Type B pancreatic cell (in vitro differentiated cells): ENCODE results near the gene RLF. TPM values are rescaled to one million over a fixed set of nuclear protein-coding genes. Genes with fewer than 3 reads are reported as not detected.

ENCODE experiments used
- DNase-seq: peaks from one replicate; pipeline ENCODE4 v3.0.0; 2021; ENCODE audit warnings: mixed read lengths; ENCODE audit not compliant: unreplicated experiment; ENCODE audit errors: extremely low spot score
- H3K27ac Mint-ChIP-seq: 2 replicates; pipeline ENCODE4 v1.8.0; 2021; ENCODE audit warnings: mild to moderate bottlenecking, mixed read lengths
- H3K27me3 Mint-ChIP-seq: 2 replicates; pipeline ENCODE4 v1.8.0; 2021; ENCODE audit warnings: mixed read lengths
- H3K36me3 Mint-ChIP-seq: 2 replicates; pipeline ENCODE4 v1.8.0; 2021; ENCODE audit warnings: mixed read lengths
- H3K4me1 Mint-ChIP-seq: one replicate; pipeline ENCODE4 v1.8.0; 2021; ENCODE audit warnings: mixed read lengths; ENCODE audit not compliant: unreplicated experiment
- H3K4me3 Mint-ChIP-seq: 2 replicates; pipeline ENCODE4 v1.8.0; 2021; ENCODE audit warnings: mild to moderate bottlenecking, mixed read lengths
- H3K9me3 Mint-ChIP-seq: 2 replicates; pipeline ENCODE4 v1.8.0; 2021; ENCODE audit warnings: mixed read lengths
- CTCF ChIP-seq: fragments of 200-600 bp; sonication (generic); conservative IDR thresholded peaks from 2 replicates; pipeline ENCODE4 v1.5.0; 2021; ENCODE audit warnings: antibody characterized with exemption, mild to moderate bottlenecking
- total RNA-seq: library from RNA; stranded (reverse); gene quantifications from 2 replicates; pipeline ENCODE4 v1.2.1, GENCODE V29; 2021; ENCODE audit warnings: low replicate concordance

Gene RLF
- total RNA-seq, 1 donor from 2014 or later = 21.4 TPM

GRCh38 chr1:40274331-40274730, 113.1 kb downstream of the RLF start:
- peaks cover 37% of the 10 kb centered on the region for H3K36me3 Mint-ChIP-seq

GRCh38 chr1:40276122-40276521, 114.9 kb downstream of the RLF start:
- TF ChIP-seq CTCF = no peak
- Mint-ChIP-seq H3K4me1 (no peaks in the 10 kb centered on the region), H3K36me3 (peaks cover 29% of the 10 kb centered on the region), H3K27me3 (no peaks in the 10 kb centered on the region), H3K4me3 (no peak overlapping the region), H3K27ac (no peak overlapping the region), H3K9me3 (no peaks in the 10 kb centered on the region)
- DNase-seq = no peak

More at GRCh38 chr1:40274331-40274730, 113.1 kb downstream of the RLF start:
- Mint-ChIP-seq H3K27ac (no peak overlapping the region), H3K4me1 (no peaks in the 10 kb centered on the region), H3K4me3 (no peak overlapping the region), H3K9me3 (no peaks in the 10 kb centered on the region), H3K27me3 (no peaks in the 10 kb centered on the region)
- TF ChIP-seq CTCF = no peak
- DNase-seq = no peak

GRCh38 chr1:40281853-40282252, 120.7 kb downstream of the RLF start:
- no peak for DNase-seq
- Mint-ChIP-seq H3K9me3 (no peaks in the 10 kb centered on the region), H3K27me3 (no peaks in the 10 kb centered on the region), H3K27ac (no peak overlapping the region), H3K4me1 (no peaks in the 10 kb centered on the region), H3K4me3 (no peak overlapping the region), H3K36me3 (peaks cover 18% of the 10 kb centered on the region)
- TF ChIP-seq CTCF = no peak

Other genes starting within 250 kb of the RLF start
- gene MFSD2A, start 206.2 kb upstream of the RLF start, total RNA-seq = 6.1 and 7.3 TPM in 2 replicates
- gene CAP1, start 120.7 kb upstream of the RLF start, total RNA-seq = 210 and 274 TPM in 2 replicates
- gene PPT1, start 64.1 kb upstream of the RLF start, total RNA-seq = 73.6 and 79.6 TPM in 2 replicates
- gene TMCO2, start 86.5 kb downstream of the RLF start, total RNA-seq = not detected in 2 replicates
- 34.1 and 39.3 TPM in 2 replicates for gene ZMPSTE24, start 96.8 kb downstream of the RLF start, total RNA-seq
- 7.7 and 19.8 TPM in 2 replicates for gene COL9A2, start 155.9 kb downstream of the RLF start, total RNA-seq
- 16.8 and 20.9 TPM in 2 replicates for gene SMAP2, start 212.3 kb downstream of the RLF start, total RNA-seq